GM18861 (cell line): ENCODE data around the gene DOCK2.
A peak's percentile ranks its signal among the peaks of the same experiment; 100 is the strongest.
"Not testable (repeated sequence)": the region's sequence is repeated elsewhere in the genome, so short reads cannot be mapped to it uniquely, and the experiment has no call there.

Experiments used
- ATAC-seq: cut with Tn5 transposase; IDR thresholded peaks from one replicate; pipeline ENCODE4 v1.9.1; 2021; ENCODE audit not compliant: unreplicated experiment

DOCK2 gene

DNA sequence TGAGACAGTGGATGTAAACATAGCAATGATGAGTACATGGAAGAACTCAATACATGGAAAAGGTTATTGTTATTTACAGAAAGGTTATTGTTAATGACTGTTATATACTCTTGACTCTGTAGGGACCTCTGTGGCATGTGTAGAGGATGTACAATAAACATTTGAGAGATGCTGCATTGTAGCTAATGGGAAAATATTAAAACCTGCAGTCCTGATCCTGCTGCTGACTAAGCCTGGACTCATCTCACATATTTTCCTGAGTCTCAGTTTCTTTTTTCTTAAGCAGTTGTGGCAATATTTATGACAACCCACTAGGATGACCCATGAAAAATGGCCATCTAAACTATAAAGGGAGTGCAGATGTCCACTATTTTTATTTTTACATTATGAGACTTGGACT, 75.4 kb downstream of the DOCK2 start:
- no peak for ATAC-seq

DNA sequence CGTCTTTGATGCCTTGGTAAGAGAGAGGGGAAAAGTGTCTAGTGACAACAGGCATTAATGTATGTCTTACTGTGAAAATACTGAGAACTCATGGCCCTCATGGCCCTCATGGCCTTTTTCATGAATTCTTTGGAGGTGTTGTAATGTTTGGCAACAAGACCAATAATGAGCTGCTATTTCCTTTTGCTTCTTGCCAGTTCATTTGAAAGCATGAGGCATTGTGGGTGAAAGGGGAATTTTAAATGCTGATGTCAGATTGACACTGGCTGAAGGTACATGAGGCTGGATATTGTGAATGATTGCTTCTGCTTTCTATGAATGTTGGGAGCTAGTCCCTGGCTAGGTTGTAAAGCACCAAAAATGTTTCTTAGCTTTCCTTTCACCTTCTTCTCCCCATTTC, 79.2 kb downstream of the DOCK2 start:
- ATAC-seq = no peak

DNA sequence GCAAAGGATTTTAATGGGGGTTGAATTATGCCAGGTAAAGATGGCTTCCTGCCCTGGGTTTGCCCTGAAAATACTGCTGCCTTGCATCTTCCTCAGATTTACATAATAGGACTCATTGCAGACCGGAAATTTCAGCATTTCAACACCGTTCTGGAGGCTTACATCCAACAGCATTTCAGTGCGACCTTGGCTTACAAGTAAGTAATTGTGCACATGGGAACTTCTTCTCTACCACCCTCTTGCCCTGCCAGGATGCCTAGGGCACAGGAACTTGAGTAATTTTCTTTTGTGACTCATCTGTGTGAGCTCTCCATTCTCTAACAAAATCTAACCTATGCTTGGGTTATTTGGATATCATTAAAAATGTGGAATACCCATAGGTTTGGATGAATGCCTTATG, 80.2 kb downstream of the DOCK2 start:
- ATAC-seq = no peak

DNA sequence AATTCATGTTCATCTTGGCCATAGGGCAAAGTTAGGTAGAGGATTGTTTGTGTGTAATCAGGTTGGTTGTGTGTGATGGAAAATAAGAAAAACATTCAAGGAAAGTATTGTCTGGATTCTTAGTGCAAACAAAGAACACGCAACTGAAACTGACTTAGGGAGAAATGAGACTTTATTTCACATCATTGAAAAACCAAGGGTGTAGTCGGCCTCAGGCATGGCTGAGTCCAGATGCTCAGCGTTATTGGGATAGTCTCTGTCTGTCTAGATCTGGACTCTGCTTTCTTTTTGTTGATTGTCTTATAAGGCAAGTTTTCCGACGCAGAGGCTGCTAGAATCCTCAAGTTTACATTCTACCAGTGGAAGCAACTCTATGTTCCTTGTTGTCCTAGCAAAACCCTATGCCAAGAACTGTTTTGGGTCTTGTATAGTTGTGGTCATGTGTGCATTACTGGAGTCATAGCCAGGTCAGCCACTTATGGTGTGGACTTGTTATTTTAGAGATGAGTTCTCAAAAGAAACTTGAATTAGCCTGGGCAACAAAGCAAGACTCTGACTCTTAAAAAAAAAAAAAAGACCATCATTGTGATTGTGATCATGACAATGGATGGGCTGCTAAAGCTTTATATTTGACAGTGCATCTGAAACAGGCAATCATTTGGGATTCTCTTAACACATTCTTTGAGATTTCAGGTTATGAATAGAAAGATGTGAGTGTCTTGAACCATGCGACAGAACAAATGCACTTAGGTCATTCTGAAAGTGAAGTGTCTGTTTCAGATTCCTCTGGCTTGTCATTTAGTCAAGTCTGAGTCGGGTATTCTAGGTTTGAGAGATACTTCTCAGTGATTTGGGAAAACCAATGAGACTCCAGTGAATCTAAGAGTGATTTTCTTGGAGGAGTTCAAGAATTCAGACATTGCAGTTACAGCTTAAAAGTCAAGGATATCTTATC, 82.6 kb downstream of the DOCK2 start:
- peak; percentile 67 for ATAC-seq

DNA sequence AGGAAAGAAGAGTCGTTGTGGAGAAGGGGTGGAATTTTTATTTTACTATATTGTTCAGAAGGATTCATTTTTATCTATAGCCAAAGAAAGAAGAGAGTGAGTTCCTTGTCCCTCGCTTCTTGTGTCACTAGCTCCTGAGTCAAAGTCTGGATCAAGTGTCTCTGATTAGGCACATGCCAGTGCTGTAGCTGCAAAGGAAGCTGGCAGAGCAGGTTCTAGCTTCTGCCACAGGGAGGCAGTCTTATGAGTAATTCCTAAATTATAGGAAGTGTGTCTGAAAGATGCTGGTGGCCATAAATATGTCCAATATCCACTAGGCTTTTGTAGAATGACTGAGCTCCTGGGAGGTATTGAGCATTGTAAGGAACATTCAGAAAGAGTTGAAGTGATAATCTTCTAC, 84.7 kb downstream of the DOCK2 start:
- no peak for ATAC-seq

DNA sequence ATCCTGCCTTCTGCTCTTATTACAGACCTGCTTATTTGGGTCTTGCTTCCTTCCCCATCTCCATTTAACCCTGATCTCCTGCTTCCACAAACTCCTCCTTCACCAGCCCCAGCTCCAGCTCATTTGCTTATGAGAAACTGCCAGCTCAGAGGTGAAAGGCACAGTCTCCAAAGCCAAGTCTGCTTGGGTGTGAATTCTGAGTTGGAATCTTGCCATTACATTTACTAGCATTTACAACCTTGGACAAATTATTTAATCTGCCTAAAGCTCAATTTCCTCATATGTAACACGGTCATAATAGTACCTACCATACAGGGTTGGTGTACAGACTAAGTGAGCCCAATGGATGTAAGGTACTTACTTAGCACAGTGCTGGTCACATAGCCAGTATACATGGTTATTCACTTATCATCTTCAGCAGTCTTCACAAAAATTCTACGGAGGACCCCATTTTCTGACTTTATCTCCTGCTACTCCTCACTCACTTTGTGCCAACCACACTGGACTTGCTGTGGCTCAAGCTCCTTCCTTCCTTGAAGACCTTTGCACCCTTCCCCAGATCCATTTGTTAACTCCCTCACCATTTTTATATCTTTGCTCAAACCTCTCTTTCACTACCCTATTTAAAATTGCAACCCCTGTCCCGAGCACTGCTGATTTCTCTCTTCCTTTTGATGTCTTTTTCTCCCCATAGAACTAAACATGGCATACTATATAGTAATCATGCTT, 86.2 kb downstream of the DOCK2 start:
- no peak for ATAC-seq

DNA sequence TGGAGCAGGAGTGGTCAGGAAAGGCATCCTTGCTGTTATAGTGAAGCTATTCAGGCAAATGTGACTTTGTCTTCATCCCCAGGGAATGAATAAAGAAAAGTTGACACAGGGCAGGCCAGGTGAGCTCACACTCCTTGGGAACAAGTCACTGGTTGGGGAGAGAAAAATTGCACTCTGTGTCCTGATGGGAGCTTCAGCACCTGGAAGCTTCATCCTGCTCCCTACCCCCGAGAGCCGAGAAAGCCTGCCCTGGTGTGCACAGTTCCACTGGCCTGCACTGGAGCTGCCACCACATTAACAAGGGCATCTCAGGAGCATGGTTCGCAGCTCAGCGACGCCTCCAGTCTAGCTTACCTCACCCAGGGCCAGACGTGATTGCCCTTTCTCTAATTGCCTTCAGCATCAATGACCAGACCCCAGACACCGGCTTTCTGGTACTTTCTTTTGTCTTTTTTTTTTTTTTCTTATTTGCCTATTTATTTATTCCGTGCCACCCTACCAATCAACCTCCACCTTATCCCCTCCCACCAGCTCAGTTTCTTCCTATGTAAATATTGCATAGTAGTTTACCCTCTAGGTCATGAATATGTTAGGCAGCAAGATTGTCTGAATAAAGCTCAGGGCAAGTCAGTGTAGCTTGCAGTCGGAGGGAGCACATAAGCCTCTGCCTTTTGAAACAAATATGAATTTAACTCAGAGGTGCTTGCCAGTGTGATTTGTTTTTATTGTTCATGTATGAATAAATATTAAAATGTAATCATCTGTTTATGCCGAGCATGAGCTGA, 87.4 kb downstream of the DOCK2 start:
- ATAC-seq = no peak

DNA sequence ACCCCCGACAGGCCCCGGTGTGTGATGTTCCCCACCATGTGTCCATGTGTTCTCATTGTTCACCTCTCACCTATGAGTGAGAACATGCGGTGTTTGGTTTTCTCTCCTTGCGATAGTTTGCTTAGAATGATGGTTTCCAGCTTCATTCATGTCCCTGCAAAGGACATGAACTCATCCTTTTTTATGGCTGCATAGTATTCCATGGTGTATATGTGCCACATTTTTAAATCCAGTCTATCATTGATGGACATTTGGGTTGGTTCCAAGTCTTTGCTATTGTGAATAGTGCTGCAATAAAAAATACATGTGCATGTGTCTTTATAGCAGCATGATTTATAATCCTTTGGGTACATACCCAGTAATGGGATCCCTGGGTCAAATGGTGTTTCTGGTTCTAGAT, 88.6 kb downstream of the DOCK2 start:
- not testable (repeated sequence) for ATAC-seq

DNA sequence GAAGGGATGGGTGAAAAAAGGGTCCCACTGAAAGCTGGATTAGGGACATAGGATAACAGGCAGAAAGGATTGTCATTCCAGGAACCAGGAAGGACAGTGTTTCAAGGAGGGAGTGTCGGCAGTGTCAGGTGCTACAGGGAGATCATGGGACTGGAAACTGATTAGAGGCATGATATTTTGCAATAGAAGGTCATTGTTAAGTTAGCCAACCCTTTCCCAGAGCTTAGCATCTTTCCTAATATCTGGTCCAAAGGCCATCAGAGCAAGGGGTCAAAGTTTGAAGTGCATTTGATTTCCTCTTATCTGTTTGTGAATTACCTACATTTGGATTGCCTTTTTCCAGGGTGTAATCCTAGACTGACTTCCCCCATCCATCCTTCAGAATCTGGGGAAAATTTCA, 91.3 kb downstream of the DOCK2 start:
- no peak for ATAC-seq

DNA sequence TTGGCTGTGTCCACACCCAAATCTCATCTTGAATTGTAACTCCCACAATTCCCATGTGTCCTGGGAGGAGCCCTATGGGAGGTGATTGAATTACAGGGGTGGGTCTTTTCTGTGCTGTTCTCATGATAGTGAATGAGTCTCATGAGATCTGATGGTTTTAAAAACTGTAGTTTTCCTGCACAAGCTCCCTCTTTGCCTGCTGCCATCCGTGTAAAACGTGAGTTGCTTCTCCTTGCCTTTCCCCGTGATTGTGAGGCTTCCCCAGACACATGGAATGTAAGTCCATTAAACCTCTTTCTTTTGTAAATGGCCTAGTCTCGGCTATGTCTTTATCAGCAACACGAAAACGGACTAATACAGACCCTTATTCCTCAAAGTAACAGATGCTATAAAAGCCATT, 94.1 kb downstream of the DOCK2 start:
- no peak for ATAC-seq

DNA sequence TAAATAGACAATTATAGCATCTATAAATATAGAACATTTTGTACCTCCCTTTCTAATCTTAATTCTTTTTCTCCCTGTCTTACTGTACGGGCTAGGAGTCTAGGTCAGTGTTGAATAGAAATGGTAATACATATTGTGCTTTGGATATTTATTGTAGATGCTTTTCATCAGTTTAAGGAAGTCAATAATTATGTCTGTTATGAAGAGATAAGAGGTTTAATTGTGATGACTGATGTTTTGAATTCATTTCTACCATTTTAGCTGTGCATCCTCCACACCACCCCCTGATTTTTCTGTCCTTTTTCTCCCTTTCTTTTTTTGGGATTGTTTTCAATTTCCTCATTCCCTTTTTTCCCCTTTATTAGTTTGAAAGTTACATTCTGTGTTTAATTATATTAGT, 95.8 kb downstream of the DOCK2 start:
- no peak for ATAC-seq

DNA sequence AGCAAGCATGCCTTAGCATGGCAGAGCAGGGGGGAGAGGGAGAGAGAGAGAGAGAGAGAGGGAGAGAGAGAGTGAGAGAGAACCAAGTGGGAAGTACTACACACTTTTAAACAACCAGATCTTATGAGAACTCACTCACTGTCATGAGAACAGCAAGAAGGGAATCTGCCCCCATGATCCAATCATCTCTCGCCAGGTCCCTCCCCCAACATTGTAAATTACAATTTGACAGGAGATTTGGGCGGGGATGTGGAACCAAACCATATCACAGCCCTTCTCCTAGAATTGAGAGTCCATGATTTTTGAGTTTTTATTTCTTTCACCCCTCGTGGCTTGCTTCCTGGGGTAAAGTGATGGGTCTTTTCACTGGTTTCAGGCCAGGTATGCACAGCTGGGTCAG, 98.8 kb downstream of the DOCK2 start:
- ATAC-seq = no peak

DNA sequence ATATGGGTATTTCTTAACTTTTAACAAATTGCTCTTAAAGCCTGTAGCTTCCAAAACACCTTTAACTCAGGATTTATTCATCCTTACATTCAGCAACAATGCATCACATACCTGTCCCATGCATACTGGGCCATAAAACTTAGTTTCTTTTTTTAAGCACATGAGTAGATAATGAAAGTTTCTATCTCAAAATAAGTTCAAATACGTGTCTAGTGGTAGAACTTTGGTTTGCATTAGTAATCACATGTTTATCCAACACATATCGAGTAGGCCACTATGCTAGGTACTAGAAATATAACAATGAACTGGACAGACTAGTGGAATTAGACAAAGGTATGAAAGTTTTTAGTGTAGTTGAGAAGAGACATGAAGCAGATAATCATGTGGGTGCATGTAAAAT, 99.6 kb downstream of the DOCK2 start:
- ATAC-seq = no peak

DNA sequence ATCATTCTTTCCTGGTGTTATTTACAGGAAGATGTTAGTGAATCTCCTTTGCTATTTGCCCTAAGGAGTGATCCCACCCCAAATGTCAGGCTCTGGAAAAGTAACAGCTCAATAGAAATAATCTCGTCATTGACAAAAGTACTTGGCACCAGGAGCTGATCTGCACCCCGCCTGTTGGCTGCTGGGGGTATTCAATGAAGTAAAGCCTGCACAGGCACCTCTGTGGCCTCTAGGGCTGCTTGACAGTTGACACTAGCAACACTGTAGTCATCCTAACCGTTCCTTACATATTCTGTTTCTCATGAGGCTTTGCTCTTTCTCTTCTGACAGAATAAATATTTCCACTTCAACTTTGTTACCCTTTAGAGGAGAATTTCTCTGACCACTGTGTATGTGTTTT, 103.4 kb downstream of the DOCK2 start:
- no peak for ATAC-seq

DNA sequence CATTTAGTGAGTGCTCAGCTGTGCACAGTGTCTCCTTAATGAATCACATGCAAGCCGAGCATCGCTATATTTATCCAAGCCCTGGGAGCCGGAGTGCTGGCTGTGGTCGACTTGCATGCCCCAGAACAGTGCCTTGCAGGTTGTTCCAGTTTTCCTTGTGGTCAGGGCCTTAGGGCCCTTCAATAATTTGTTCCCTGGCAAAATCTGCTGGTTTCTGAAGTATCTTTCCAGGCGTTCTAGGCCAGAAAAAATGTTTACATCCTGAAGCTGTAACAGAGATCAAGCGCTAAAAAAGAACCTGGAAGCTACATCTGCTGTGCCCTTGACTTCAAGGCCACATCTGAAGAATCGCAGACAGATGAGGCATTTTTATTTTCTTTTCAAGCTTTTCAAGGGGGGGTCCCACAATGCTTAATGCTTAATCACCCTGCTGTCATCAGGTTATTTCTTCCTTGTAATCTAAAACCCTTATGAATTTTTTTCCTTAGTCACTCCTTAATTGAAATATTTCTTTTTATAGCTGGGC, 105.8 kb downstream of the DOCK2 start:
- ATAC-seq = no peak

DNA sequence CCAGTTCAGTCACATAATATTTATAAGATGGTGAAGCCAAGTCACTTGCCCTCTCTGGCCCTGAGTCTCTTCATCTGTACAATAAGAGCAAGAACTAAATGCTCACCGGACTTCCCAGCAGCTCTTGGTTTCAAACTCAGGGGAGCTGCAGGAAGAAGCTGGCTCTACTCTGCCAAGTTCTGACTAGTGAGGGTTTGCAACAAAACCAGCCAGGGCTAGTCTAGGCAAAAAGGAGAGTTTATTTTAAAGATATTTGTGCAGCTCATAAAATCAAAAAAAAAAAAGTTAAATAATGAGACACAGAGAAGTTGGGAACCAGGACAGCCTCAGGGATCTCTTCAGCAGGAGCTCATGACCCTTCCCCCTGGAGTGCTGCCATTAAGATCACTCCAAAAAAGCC, 107.3 kb downstream of the DOCK2 start:
- ATAC-seq = no peak

DNA sequence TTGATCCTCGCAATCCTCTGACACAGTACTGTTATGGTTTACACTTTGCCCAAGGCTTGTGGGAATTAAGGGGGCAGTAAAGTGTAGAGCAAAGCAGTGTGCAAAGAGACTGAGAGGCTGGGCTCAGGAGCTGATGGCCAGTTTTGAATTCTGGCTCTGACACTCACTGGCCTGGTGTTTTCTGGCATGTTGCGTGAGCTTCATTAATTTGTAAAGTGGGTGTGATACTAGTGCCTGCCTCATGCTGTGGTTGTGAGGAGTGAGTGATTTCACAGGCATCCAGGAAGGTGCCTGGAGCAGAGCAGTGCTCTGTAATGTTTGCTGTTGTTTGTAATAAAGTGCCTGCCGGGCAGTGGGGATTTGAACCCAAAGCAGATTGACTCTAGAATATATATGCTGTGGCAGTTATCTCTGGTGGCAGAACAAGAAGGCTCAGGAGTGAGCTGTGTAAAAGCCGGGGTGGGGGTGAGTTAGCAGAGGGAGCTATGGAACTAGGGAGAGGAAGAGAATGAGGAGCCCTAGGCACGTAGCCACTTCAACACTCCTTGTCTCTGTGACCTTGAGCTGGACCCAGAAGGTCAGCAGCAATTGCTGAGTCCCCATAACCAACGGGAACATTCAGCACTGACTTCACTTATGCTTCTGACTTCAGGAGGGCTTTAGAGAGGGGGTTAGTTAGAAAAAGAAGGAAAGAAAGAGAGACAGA, 108.5 kb downstream of the DOCK2 start:
- ATAC-seq = no peak

DNA sequence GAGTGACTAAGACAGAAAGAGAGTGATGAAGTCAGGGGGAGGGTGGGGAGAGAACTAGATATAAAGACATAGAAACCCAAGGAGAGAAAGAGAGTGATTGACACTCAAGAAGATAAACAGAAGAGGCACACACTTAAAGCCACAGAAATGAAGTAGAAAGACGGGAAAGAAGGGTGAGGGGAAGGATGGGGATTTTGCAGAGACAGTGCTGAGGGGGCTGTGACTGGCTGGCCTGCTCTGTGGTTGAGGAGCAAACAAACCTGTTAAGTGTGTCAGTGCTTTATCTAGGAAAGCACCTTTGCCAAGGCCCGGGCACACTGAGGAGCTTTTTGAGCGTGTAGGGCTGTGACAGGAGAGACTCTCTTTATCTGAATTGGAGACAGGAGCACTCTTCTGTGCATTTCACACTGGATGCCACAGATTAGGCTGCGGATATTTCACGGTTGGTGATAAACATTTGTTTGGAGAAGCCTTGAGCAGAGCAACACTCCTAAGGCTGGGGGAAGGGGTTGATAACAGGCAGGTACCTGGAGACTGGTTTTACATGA, 109.1 kb downstream of the DOCK2 start:
- ATAC-seq = no peak

DNA sequence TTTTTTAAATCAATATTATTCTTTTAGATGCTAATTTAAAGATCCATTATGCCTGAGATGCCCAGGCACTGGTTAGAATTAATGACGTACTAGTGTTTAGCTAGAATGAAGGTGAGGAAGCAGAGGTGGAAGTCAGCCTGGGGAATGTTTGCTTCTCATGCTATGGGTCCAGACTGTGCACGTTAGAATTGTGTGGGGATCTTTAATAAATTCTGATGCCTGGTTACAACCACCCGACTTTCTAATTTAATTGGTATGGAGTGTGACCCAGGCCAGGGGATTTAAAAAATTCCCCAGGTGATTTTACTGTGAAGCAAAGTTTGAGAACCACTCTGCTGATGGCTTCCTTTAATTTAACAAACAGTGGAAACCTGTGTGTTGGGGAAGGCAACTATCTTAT, 111.1 kb downstream of the DOCK2 start:
- ATAC-seq = no peak

DNA sequence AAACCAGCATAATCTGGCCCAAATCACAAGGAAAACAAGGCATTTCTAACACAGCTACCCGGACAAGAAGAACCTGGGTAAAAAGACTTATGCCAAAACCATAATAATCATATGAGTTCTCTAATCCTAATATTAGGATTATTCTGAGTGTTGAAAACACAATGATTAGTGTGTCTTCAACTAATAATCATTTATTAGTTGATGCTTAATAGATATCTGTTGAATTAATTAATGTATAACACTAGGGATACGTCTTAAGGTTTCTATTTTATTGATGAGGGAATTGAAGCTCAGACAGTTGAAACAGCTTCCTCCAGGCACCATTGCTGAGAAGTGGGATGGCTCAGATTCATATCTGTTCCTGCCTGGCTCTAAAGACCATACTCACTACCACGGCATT, 112.2 kb downstream of the DOCK2 start:
- no peak for ATAC-seq
